ENCODE measurements around the gene OR4D11. TPM values are rescaled to one million over a fixed set of nuclear protein-coding genes. Genes with fewer than 3 reads are reported as not detected.

OR4D11 gene
- total and polyA plus RNA-seq, 11 donors, result not detected

GRCh38 chr11:59550368-59550841 is 47.0 kb downstream of the OR4D11 start:
- 0 to 2% (median 1%) methylated on average over 19 to 31 of the region's 31 CpGs for WGBS, 4 donors
- intact Hi-C loops (cut with DNase I), result loop anchor here in 5 of 10 donors (2.0 to 10.0 kb wide), 5 partner anchors 62 to 118 kb away; partner anchors contain the start of genes OSBP (in 3 of the 5) and PATL1 (in 2 of the 5)

DNA sequence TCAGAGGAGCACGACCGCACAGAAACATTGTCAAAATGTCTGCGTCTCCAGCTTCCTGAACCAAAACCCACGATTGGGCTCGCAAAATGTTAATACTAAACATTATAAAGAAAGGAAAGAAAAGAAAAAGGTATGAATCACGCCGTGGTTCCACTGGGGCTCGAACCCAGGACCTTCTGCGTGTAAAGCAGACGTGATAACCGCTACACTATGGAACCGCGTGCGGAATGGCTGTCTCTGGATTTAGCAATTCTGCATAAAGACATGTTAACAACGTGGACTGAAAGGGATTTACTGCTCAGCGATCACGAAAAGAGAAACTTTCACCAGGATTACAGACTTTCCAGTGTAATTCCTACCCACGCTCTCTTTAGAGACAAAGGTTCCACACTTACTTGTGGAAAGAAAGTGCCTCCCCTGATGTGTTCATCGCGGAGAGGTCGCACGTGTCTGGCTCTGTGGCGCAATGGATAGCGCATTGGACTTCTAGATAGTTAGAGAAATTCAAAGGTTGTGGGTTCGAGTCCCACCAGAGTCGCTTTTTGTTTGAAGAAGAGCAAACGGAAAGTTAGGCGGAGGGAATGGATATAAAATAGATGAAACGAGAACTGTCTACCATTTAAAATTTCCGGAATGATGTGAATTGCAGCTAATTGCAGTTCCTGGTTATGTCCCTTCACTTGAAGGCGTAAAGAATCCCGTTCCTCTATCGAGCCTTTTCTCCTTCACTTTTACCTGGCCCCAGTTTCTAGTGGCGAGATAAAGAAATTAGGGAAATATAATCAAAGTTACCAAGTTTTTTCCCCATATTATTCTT is 47.7 kb downstream of the OR4D11 start:
- peaks cover 0 to 50% (median 2%) of the 10 kb centered on the region in 12 donors for H3K4me1 ChIP-seq
- TF ChIP-seq CTCF (IDR thresholded peaks at IDR 0.05), result no peak
- TF ChIP-seq POLR2A (IDR thresholded peaks at IDR 0.05), result no peak
- intact Hi-C loops (cut with DNase I), result loop anchor here in 6 of 10 donors (1.0 to 10.0 kb wide), 6 partner anchors 9 to 118 kb away; partner anchors contain the start of genes OSBP (in 3 of the 6) and PATL1 (in 2 of the 6)
- peak overlapping the region; percentile 24 to 68 (median 56) for H3K4me3 ChIP-seq
- 1 to 2% (median 1%) methylated on average over 34 of the region's 34 CpGs for WGBS, 4 donors
- DNase-seq (peak; percentile 62 to 82 (median 75)), ATAC-seq (peak; percentile 70 to 83 (median 76))
- H3K36me3 ChIP-seq, result no peaks in the 10 kb centered on the region
- no peaks in the 10 kb centered on the region for H3K9me3 ChIP-seq
- peak overlapping the region; percentile 43 to 89 (median 80) for H3K27ac ChIP-seq
- H3K27me3 ChIP-seq, result peaks cover 0 to 5% (median 0%) of the 10 kb centered on the region in 9 donors

More at GRCh38 chr11:59550368-59550841, 47.0 kb downstream of the OR4D11 start:
- peak overlapping the region; percentile 24 to 68 (median 56) for H3K4me3 ChIP-seq
- peak; percentile 62 to 83 (median 78) for DNase-seq
- H3K27ac ChIP-seq, result peak overlapping the region; percentile 43 to 89 (median 80)
- H3K36me3 ChIP-seq, result no peaks in the 10 kb centered on the region
- peaks cover 0 to 44% (median 0%) of the 10 kb centered on the region in 12 donors for H3K4me1 ChIP-seq
- no peaks in the 10 kb centered on the region for H3K9me3 ChIP-seq
- peaks cover 0 to 2% (median 0%) of the 10 kb centered on the region in 9 donors for H3K27me3 ChIP-seq
- TF ChIP-seq CTCF (IDR thresholded peaks at IDR 0.05) (peak; percentile 19 to 62 (median 40)), POLR2A (IDR thresholded peaks at IDR 0.05) (no peak)
- ATAC-seq, result peak; percentile 74 to 91 (median 86)

GRCh38 chr11:59551659-59552521 is 48.5 kb downstream of the OR4D11 start:
- intact Hi-C loops (cut with DNase I), result loop anchor here in 6 of 10 donors (1.0 to 10.0 kb wide), 6 partner anchors 8 to 117 kb away; partner anchors contain the start of genes OSBP (in 3 of the 6) and PATL1 (in 2 of the 6)
- H3K36me3 ChIP-seq, result no peaks in the 10 kb centered on the region
- DNase-seq (peak in 1 of 5 donors; percentile 22), ATAC-seq (peak in 2 of 4 donors; percentile 28 to 41)
- WGBS, 4 donors, result 23 to 29% (median 27%) methylated on average over 30 of the region's 30 CpGs
- peak overlapping the region in 10 of 12 donors; percentile 67 to 89 (median 80) for H3K27ac ChIP-seq
- peak overlapping the region; percentile 24 to 68 (median 56) for H3K4me3 ChIP-seq
- peaks cover 0 to 5% (median 0%) of the 10 kb centered on the region in 9 donors for H3K27me3 ChIP-seq
- TF ChIP-seq CTCF (IDR thresholded peaks at IDR 0.05) (no peak), POLR2A (IDR thresholded peaks at IDR 0.05) (no peak)
- H3K9me3 ChIP-seq, result no peaks in the 10 kb centered on the region
- peaks cover 0 to 56% (median 5%) of the 10 kb centered on the region in 12 donors for H3K4me1 ChIP-seq
